IMR-90 (cell line): ENCODE results near the gene BAD. TPM values are rescaled to one million over a fixed set of nuclear protein-coding genes. Genes with fewer than 3 reads are reported as not detected.
A peak's percentile ranks its signal among the peaks of the same experiment; 100 is the strongest.

Source experiments
- ATAC-seq: fragments of 200-7000 bp; cut with Tn5 transposase; 2 replicates; pipeline ENCODE4 v1.9.1; 2020; ENCODE audit warnings: low read depth, mild to moderate bottlenecking, moderate library complexity
- BruUV-seq: library from RNA; stranded (reverse); fragments of 400-500 nt; replicated peaks from 2 replicates; lab custom pipeline; 2021; lab: Mats Ljungman, UMichigan
- CTCF ChIA-PET: fragments of 300-600 bp; formaldehyde crosslinking; extraction: SDS; loops from one replicate; lab custom pipeline; 2021; ENCODE audit warnings: antibody characterized with exemption; lab: Yijun Ruan, JAX
- POLR2A ChIA-PET: fragments of 300-600 bp; sonication (Branson Sonifier 250); formaldehyde crosslinking; loops from one replicate; lab custom pipeline; 2022; ENCODE audit warnings: antibody characterized with exemption; ENCODE audit not compliant: unreplicated experiment; lab: Charles Lee
- DNase-seq: peaks from one replicate; pipeline ENCODE4 v3.0.0; 2013
- H2AFZ ChIP-seq: replicated peaks from 2 replicates; pipeline ENCODE3; 2013; ENCODE audit warnings: low read length, mild to moderate bottlenecking; ENCODE audit not compliant: poor library complexity
- H2AK5ac ChIP-seq: 2 replicates; pipeline ENCODE4 v1.6.1; 2013; ENCODE audit warnings: low read depth, low read length, inconsistent platforms
- H2AK9ac ChIP-seq: replicated peaks from 2 replicates; pipeline ENCODE3; 2013; ENCODE audit warnings: mild to moderate bottlenecking, low read depth, low read length, moderate library complexity; ENCODE audit not compliant: poor library complexity
- H2BK120ac ChIP-seq: 2 replicates; pipeline ENCODE4 v1.6.1; 2013; ENCODE audit warnings: low read depth, low read length, inconsistent platforms
- H2BK15ac ChIP-seq: 3 replicates; pipeline ENCODE4 v1.6.1; 2013; ENCODE audit warnings: low read depth, low read length, inconsistent platforms
- H2BK20ac ChIP-seq: 2 replicates; pipeline ENCODE4 v1.6.1; 2013; ENCODE audit warnings: low read depth, mild to moderate bottlenecking, inconsistent platforms, low read length, moderate library complexity
- H2BK5ac ChIP-seq: 2 replicates; pipeline ENCODE4 v1.6.1; 2013; ENCODE audit warnings: mild to moderate bottlenecking, low read depth, low read length, inconsistent platforms; ENCODE audit not compliant: poor library complexity, severe bottlenecking
- H3K14ac ChIP-seq: replicated peaks from 2 replicates; pipeline ENCODE4 v1.6.1; 2013; ENCODE audit warnings: low read depth, low read length, inconsistent platforms
- H3K18ac ChIP-seq: 2 replicates; pipeline ENCODE4 v1.6.1; 2013; ENCODE audit warnings: low read depth, low read length, control low read depth
- H3K23ac ChIP-seq: 2 replicates; pipeline ENCODE4 v1.6.1; 2013; ENCODE audit warnings: low read depth, low read length, inconsistent platforms
- H3K27ac ChIP-seq: 2 replicates; pipeline ENCODE4 v1.5.1; 2013; ENCODE audit warnings: mild to moderate bottlenecking, control low read depth, low read length; ENCODE audit not compliant: insufficient read depth
- H3K27me3 ChIP-seq: 2 replicates; pipeline ENCODE4 v1.6.1; 2013; ENCODE audit warnings: low read length; ENCODE audit not compliant: control insufficient read depth, insufficient read depth
- H3K36me3 ChIP-seq: 2 replicates; pipeline ENCODE4 v1.6.1; 2013; ENCODE audit warnings: low read length, mixed read lengths; ENCODE audit not compliant: control insufficient read depth, insufficient read depth
- H3K4ac ChIP-seq: 2 replicates; pipeline ENCODE4 v1.6.1; 2013; ENCODE audit warnings: low read depth, low read length, inconsistent platforms
- H3K4me1 ChIP-seq: 2 replicates; pipeline ENCODE4 v1.6.1; 2013; ENCODE audit warnings: low read length, mixed read lengths; ENCODE audit not compliant: control insufficient read depth, insufficient read depth
- H3K4me2 ChIP-seq: 2 replicates; pipeline ENCODE4 v1.6.1; 2013; ENCODE audit warnings: low read depth, mild to moderate bottlenecking, control low read depth, low read length, moderate library complexity
- H3K4me3 ChIP-seq: 2 replicates; pipeline ENCODE4 v1.5.1; 2013; ENCODE audit warnings: low read depth, mild to moderate bottlenecking, control low read depth, low read length, moderate library complexity; ENCODE audit not compliant: insufficient read depth
- H3K56ac ChIP-seq: 2 replicates; pipeline ENCODE4 v1.6.1; 2013; ENCODE audit warnings: low read length, inconsistent platforms; ENCODE audit not compliant: insufficient read depth; ENCODE audit errors: extremely low read depth
- H3K79me1 ChIP-seq, 2 experiments: 2 replicates each; pipeline ENCODE4 v1.6.1; 2013; ENCODE audit warnings: low read length in 2 of 2, inconsistent platforms in 1 of 2, low read depth in 1 of 2
- H3K9ac ChIP-seq: 2 replicates; pipeline ENCODE4 v1.6.1; 2013; ENCODE audit warnings: low read depth, low read length, control low read depth
- H3K9me1 ChIP-seq: 2 replicates; pipeline ENCODE4 v1.6.1; 2013; ENCODE audit warnings: low read length, inconsistent platforms; ENCODE audit not compliant: insufficient read depth
- H3K9me3 ChIP-seq: 2 replicates; pipeline ENCODE4 v1.6.1; 2013; ENCODE audit warnings: low read length; ENCODE audit not compliant: control insufficient read depth, insufficient read depth
- H4K20me1 ChIP-seq: 2 replicates; pipeline ENCODE4 v1.6.1; 2013; ENCODE audit warnings: low read length, inconsistent platforms; ENCODE audit not compliant: insufficient read depth
- H4K5ac ChIP-seq: 2 replicates; pipeline ENCODE4 v1.6.1; 2013; ENCODE audit warnings: mild to moderate bottlenecking, low read depth, low read length, control low read depth
- H4K8ac ChIP-seq, 2 experiments: 2 replicates each; pipeline ENCODE4 v1.6.1; 2013; ENCODE audit warnings: low read depth in 2 of 2, low read length in 2 of 2, control low read depth in 1 of 2, inconsistent platforms in 1 of 2
- H4K91ac ChIP-seq: 2 replicates; pipeline ENCODE4 v1.6.1; 2013; ENCODE audit warnings: low read depth, low read length, inconsistent platforms; ENCODE audit not compliant: insufficient read depth
- BHLHE40 ChIP-seq: fragments of 150-350 bp; IDR thresholded peaks from 2 replicates; pipeline ENCODE4 v1.6.1; 2016; ENCODE audit warnings: mild to moderate bottlenecking, low read depth, low read length
- CEBPB ChIP-seq: IDR thresholded peaks from 2 replicates; pipeline ENCODE4 v1.6.1; 2012; ENCODE audit warnings: low read depth, low read length, improper control_type of control experiment
- CHD1 ChIP-seq: IDR thresholded peaks from 2 replicates; pipeline ENCODE4 v1.6.1; 2012; ENCODE audit warnings: low read depth, low read length, improper control_type of control experiment
- CTCF ChIP-seq: conservative IDR thresholded peaks from 2 replicates; pipeline ENCODE4 v1.5.1; 2012; ENCODE audit warnings: mild to moderate bottlenecking, low read depth, low read length, improper control_type of control experiment
- ELK1 ChIP-seq: fragments of 150-350 bp; IDR thresholded peaks from 2 replicates; pipeline ENCODE4 v1.6.1; 2016; ENCODE audit warnings: low read depth, mild to moderate bottlenecking, low read length, moderate library complexity, borderline replicate concordance
- FOS ChIP-seq: fragments of 150-350 bp; IDR thresholded peaks from 2 replicates; pipeline ENCODE4 v1.6.1; 2016; ENCODE audit warnings: low read depth, low read length
- MAFK ChIP-seq: IDR thresholded peaks from 2 replicates; pipeline ENCODE4 v1.6.1; 2012; ENCODE audit warnings: low read depth, low read length, improper control_type of control experiment
- MAZ ChIP-seq: IDR thresholded peaks from 2 replicates; pipeline ENCODE4 v1.6.1; 2012; ENCODE audit warnings: low read depth, mild to moderate bottlenecking, low read length, improper control_type of control experiment, moderate library complexity, borderline replicate concordance
- MXI1 ChIP-seq: IDR thresholded peaks from 2 replicates; pipeline ENCODE4 v1.6.1; 2012; ENCODE audit warnings: low read depth, mild to moderate bottlenecking, low read length, moderate library complexity, borderline replicate concordance
- NFE2L2 ChIP-seq: fragments of 150-350 bp; IDR thresholded peaks from 2 replicates; pipeline ENCODE4 v1.6.1; 2016; ENCODE audit warnings: low read depth, mild to moderate bottlenecking, low read length
- POLR2A ChIP-seq: IDR thresholded peaks from 2 replicates; pipeline ENCODE4 v1.6.1; 2012; ENCODE audit warnings: mild to moderate bottlenecking, low read depth, low read length
- RAD21 ChIP-seq: IDR thresholded peaks from 2 replicates; pipeline ENCODE4 v1.6.1; 2012; ENCODE audit warnings: low read length, improper control_type of control experiment
- RCOR1 ChIP-seq: IDR thresholded peaks from 2 replicates; pipeline ENCODE4 v1.6.1; 2012; ENCODE audit warnings: mild to moderate bottlenecking, low read length, improper control_type of control experiment; ENCODE audit not compliant: insufficient replicate concordance
- RFX5 ChIP-seq: IDR thresholded peaks from 2 replicates; pipeline ENCODE4 v1.8.0; 2012; ENCODE audit warnings: low read depth, mild to moderate bottlenecking, low read length, moderate library complexity
- SMC3 ChIP-seq: fragments of 150-350 bp; IDR thresholded peaks from 2 replicates; pipeline ENCODE4 v1.6.1; 2016; ENCODE audit warnings: low read depth, mild to moderate bottlenecking, antibody characterized with exemption, low read length, moderate library complexity
- USF2 ChIP-seq: fragments of 150-350 bp; IDR thresholded peaks from 2 replicates; pipeline ENCODE4 v1.6.1; 2017; ENCODE audit warnings: mild to moderate bottlenecking, antibody characterized with exemption, low read length, low read depth
- WGBS, 2 experiments: methylation state at CpG; one replicate each; pipeline versions ENCODE4 v1.1.5 to v1.1.7; 2013; ENCODE audit warnings: missing lambda C conversion rate in 2 of 2; ENCODE audit not compliant: insufficient read length in 1 of 2; ENCODE audit errors: extremely low coverage in 2 of 2; 5-methylcytosine and 5-hydroxymethylcytosine counted together
- dilution Hi-C: fragments of 300-500 bp; cut with HindIII; formaldehyde crosslinking; loops from one replicate; pipeline ENCODE4 v1.14.3; 2018; ENCODE audit warnings: low sequenced_read_pairs; ENCODE audit not compliant: unreplicated experiment
- in situ Hi-C: fragments of 300-500 bp; cut with MboI; formaldehyde crosslinking; loops from 3 replicates; pipeline ENCODE4 v1.14.3; 2019; ENCODE audit warnings: low sequenced_read_pairs, inconsistent platforms, mixed read lengths
- intact Hi-C: fragments of 100-400 bp; cut with micrococcal nuclease; formaldehyde crosslinking; loops from 2 replicates; pipeline ENCODE4 v1.10.0; 2022
- polyA plus RNA-seq, 3 experiments: library from polyadenylated mRNA; depleted of rRNA; stranded (reverse); fragments of >200 nt; gene quantifications; 2 replicates each; pipeline ENCODE4 v1.2.3, GENCODE V29; 2012; ENCODE audit warnings: low replicate concordance in 1 of 3
- total RNA-seq: library from RNA; depleted of rRNA; stranded (reverse); fragments of >200 nt; gene quantifications from 2 replicates; pipeline ENCODE4 v1.2.3, GENCODE V29; 2012

Gene BAD
- total and polyA plus RNA-seq, 2 of the 4 experiments (the other 2 are of a cell fraction), result 30.3 to 68.0 TPM

- no peak overlapping the region for H2AFZ ChIP-seq
- no peak overlapping the region for H3K9ac ChIP-seq
- no peak overlapping the region for H4K8ac ChIP-seq
- no peak overlapping the region for H4K91ac ChIP-seq
- H4K5ac ChIP-seq, result no peak overlapping the region
- H3K56ac ChIP-seq, result no peak overlapping the region
- H2AK5ac ChIP-seq, result no peak overlapping the region
- in situ Hi-C loops (no loop called here), intact Hi-C loops (no loop called here), dilution Hi-C loops (no loop called here)
- BruUV-seq, result no TSS peak
- no peak overlapping the region for H2BK5ac ChIP-seq
- no peaks in the 10 kb centered on the region for H3K27me3 ChIP-seq
- ATAC-seq, result no peak
- POLR2A ChIA-PET, result no interaction called here
- peaks cover 26 to 47% of the 10 kb centered on the region in 2 experiments; a peak in 3 of 4 replicates for H3K79me1 ChIP-seq
- no peak overlapping the region for H3K4me3 ChIP-seq
- no peak overlapping the region for H3K4ac ChIP-seq
- H3K23ac ChIP-seq, result no peak overlapping the region
- peaks cover 16% of the 10 kb centered on the region for H3K4me1 ChIP-seq
- no peak overlapping the region for H2BK20ac ChIP-seq
- H3K27ac ChIP-seq, result no peak overlapping the region
- no peaks in the 10 kb centered on the region for H3K9me3 ChIP-seq
- WGBS, 2 experiments, result no CpG with 5 or more reads among the region's 12 CpGs
- CTCF ChIA-PET, result no interaction called here
- 0 out of 2 replicates have a peak, but pooled peaks cover 1% of the 10 kb centered on the region for H4K20me1 ChIP-seq
- no peak overlapping the region for H2BK120ac ChIP-seq
- H3K18ac ChIP-seq, result no peak overlapping the region
- peaks cover 13% of the 10 kb centered on the region for H3K9me1 ChIP-seq
- H3K36me3 ChIP-seq, result peaks cover 19% of the 10 kb centered on the region
- H2BK15ac ChIP-seq, result no peak overlapping the region
- no peak overlapping the region for H3K14ac ChIP-seq
- H2AK9ac ChIP-seq, result peak overlapping the region; percentile 51
- DNase-seq, result no peak
- TF ChIP-seq CEBPB (no peak), CHD1 (no peak), ELK1 (no peak), USF2 (no peak), MXI1 (no peak), MAFK (no peak), POLR2A (no peak), FOS (no peak), CTCF (no peak), RFX5 (no peak), NFE2L2 (no peak), BHLHE40 (no peak), RCOR1 (no peak), SMC3 (no peak), MAZ (no peak), RAD21 (no peak)
- no peak overlapping the region for H3K4me2 ChIP-seq
These were observed 46.9 kb downstream of the BAD start for GRCh38 chr11:64237484-64237951.
